Esophagus muscularis mucosa (tissue), 4 donors: Measurements from ENCODE around the gene TFIP11. TPM values are rescaled to one million over a fixed set of nuclear protein-coding genes. Genes with fewer than 3 reads are reported as not detected.

Source experiments
- DNase-seq: peaks from one replicate; pipeline ENCODE4 v3.0.0-alpha.2; 2017; ENCODE audit errors: extremely low spot score
- H3K27ac ChIP-seq, 4 donors: fragments of 200-600 bp; sonication (generic); replicated peaks in 1 of 4; 1 replicate in 3 of 4; 2 replicates in 1 of 4; pipeline ENCODE4 v1.5.1; 2016 to 2019; ENCODE audit warnings: mild to moderate bottlenecking in 1 of 4
- H3K27me3 ChIP-seq, 4 donors: fragments of 200-600 bp; sonication (generic); one replicate each; pipeline versions ENCODE4 v1.5.1 to v1.6.0; 2016 to 2019
- H3K36me3 ChIP-seq, 4 donors: fragments of 200-600 bp; sonication (generic); one replicate each; pipeline ENCODE4 v1.5.1; 2016 to 2019
- H3K4me1 ChIP-seq, 4 donors: fragments of 200-600 bp; sonication (generic); one replicate each; pipeline ENCODE4 v1.5.1; 2016 to 2019
- H3K4me3 ChIP-seq, 4 donors: fragments of 200-600 bp; sonication (generic); 1 replicate in 2 of 4; 2 replicates in 2 of 4; pipeline ENCODE4 v1.5.1; 2016 to 2019; ENCODE audit warnings: mild to moderate bottlenecking in 4 of 4, moderate library complexity in 1 of 4
- H3K9me3 ChIP-seq, 4 donors: fragments of 200-600 bp; sonication (generic); 1 replicate in 3 of 4; 2 replicates in 1 of 4; pipeline ENCODE4 v1.5.1; 2016 to 2019
- CTCF ChIP-seq, 3 experiments: fragments of 200-600 bp in 2 of 3; fragments of 450-650 bp in 1 of 3; sonication (generic) in 2 of 3; IDR thresholded peaks; one replicate each; pipeline ENCODE4 v1.5.1; 2017 to 2019; ENCODE audit warnings: antibody characterized with exemption in 3 of 3, mild to moderate bottlenecking in 2 of 3, moderate library complexity in 1 of 3
- EP300 ChIP-seq: sonication (generic); formaldehyde crosslinking; IDR thresholded peaks from one replicate; pipeline ENCODE4 v1.6.1; 2017; ENCODE audit warnings: antibody characterized with exemption
- POLR2A ChIP-seq: fragments of 450-650 bp; IDR thresholded peaks from one replicate; pipeline ENCODE4 v1.6.1; 2017; ENCODE audit warnings: antibody characterized with exemption, moderate library complexity, mild to moderate bottlenecking, low read depth
- POLR2AphosphoS5 ChIP-seq, 2 donors: sonication (generic); formaldehyde crosslinking; IDR thresholded peaks; one replicate each; pipeline ENCODE4 v1.6.1; 2017; ENCODE audit warnings: antibody characterized with exemption in 2 of 2
- WGBS: methylation state at CpG from one replicate; pipeline ENCODE4 v1.1.5; 2018; 5-methylcytosine and 5-hydroxymethylcytosine counted together
- intact Hi-C: fragments of 100-400 bp; cut with DNase I; formaldehyde crosslinking; loops from one replicate; pipeline ENCODE4 v1.15.1; 2023
- total RNA-seq, 4 donors: library from RNA; depleted of rRNA; stranded (reverse); fragments of >200 nt; gene quantifications; one replicate each; pipeline versions ENCODE4 v1.1.0 to v1.2.1, GENCODE V29; 2016

Gene TFIP11
- total RNA-seq, 4 donors from 2014 or later: 17.9 to 23.5 (median 20.4) TPM

DNA sequence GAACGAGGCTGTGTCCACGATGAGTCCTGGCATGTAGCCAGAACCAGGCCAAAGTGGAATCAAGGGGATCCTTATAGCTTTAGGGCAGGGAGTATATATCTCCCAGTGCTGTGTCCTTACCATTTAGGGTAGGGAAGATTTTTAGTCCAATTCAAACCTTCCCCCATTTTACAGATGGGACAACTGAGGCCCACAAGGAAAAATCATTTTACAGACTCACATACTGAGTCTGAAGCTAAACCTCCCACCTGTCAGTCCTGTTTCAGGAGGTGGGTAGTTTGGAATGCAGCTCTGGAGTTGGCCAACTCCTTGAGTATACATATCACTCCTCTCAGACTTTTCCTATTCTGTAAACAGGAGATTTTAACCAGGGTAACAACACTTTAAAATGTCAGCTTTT lies 33.1 kb upstream of the TFIP11 start:
- H3K4me1 ChIP-seq: peaks cover 3 to 30% (median 5%) of the 10 kb centered on the region in 4 donors
- peaks cover 0 to 37% (median 13%) of the 10 kb centered on the region in 4 donors for H3K36me3 ChIP-seq
- WGBS: 71% methylated on average over 2 of the region's 2 CpGs
- H3K27ac ChIP-seq: no peak overlapping the region
- no peak overlapping the region for H3K4me3 ChIP-seq
- TF ChIP-seq POLR2A (no peak), EP300 (no peak), POLR2AphosphoS5 (IDR thresholded peaks at IDR 0.05) (no peak), CTCF (IDR thresholded peaks at IDR 0.05) (no peak)
- no peak for DNase-seq
- no peaks in the 10 kb centered on the region for H3K9me3 ChIP-seq
- intact Hi-C loops: no loop called here
- H3K27me3 ChIP-seq: no peaks in the 10 kb centered on the region

DNA sequence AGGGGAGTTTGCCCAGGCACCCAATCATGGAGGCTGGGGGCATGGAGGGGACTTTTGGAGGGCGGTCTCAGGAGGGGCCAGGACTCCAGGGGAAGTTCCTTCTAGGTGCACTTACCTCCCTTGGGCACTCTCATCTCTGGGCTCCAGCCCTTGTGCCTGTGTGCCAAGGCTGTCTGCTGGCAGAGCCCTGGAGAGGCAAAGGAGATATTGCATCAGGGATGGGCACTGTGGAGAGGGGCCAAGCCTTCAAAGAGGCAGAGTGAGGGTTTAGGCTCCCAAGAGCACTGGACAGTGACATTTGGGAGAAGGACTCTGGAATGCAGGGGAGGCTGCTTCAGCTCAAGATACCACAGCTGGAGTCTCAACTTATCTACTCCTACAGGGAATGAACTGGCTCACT lies 32.2 kb upstream of the TFIP11 start:
- H3K9me3 ChIP-seq: no peaks in the 10 kb centered on the region
- DNase-seq: no peak
- peaks cover 0 to 45% (median 17%) of the 10 kb centered on the region in 4 donors for H3K36me3 ChIP-seq
- H3K27me3 ChIP-seq: no peaks in the 10 kb centered on the region
- H3K4me1 ChIP-seq: peaks cover 0 to 26% (median 3%) of the 10 kb centered on the region in 4 donors
- no peak overlapping the region for H3K4me3 ChIP-seq
- no peak overlapping the region for H3K27ac ChIP-seq
- TF ChIP-seq POLR2AphosphoS5 (IDR thresholded peaks at IDR 0.05) (no peak), POLR2A (no peak), CTCF (IDR thresholded peaks at IDR 0.05) (no peak), EP300 (no peak)
- intact Hi-C loops: no loop called here
- 83% methylated on average over 1 of the region's 1 CpG for WGBS

DNA sequence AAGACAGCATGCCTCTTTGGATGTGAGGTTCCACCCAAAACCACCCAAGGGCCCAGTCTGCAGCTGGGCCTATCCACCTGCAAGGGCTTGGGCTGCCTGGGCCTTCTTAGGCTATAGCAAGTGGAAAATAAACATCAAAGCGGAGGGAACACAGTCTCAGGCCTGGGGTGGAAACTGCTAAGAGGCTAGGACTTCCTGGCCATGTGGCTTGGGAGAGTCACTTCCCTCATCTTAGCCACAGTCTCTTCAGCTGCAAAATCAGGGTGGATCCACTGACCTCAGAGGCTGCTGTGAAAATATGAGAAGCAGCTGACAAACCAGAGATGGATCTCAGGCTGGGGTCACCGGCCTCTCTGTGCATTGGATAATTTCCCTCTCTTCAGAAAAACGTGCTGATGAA lies 30.6 kb upstream of the TFIP11 start:
- intact Hi-C loops: no loop called here
- Histone ChIP-seq H3K4me3 (no peak overlapping the region), H3K9me3 (no peaks in the 10 kb centered on the region), H3K36me3 (peaks cover 0 to 61% (median 21%) of the 10 kb centered on the region in 4 donors), H3K27ac (no peak overlapping the region), H3K27me3 (no peaks in the 10 kb centered on the region), H3K4me1 (peaks cover 0 to 26% (median 3%) of the 10 kb centered on the region in 4 donors)
- DNase-seq: no peak
- TF ChIP-seq CTCF (IDR thresholded peaks at IDR 0.05) (no peak), POLR2A (no peak)
- WGBS: 67% methylated on average over 3 of the region's 3 CpGs

DNA sequence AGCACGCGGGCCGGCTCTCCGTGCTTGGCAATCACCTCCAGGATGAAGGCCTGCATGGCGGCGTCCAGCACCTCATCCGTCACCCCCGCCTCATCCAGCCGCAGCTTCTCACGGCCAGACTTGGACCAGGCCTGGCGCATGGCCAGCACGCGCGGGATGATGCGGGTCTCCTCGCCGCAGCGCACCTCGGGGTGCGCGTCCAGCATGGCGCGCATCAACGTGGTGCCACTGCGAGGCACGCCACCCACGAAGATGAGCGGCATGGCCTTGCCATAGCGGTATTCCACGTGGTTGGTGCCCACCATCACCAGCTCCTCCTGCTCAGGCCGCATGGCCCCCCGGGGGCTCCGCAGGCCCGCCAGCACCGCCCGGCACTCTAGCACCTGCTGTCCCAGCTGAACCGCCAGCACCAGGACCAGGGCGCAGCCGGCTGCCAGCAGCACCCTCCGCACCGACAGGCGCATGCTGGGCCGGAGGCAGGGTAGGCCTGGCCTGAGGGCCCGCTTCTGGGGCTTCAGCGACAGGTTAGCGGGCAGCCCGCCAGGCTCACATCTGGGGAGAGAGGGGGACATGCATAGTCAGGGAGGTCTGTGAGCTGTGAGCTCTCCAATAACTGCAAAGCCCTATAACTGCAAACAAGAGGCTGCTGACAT lies 29.0 kb upstream of the TFIP11 start:
- Histone ChIP-seq H3K27ac (no peak overlapping the region), H3K27me3 (no peaks in the 10 kb centered on the region), H3K4me3 (no peak overlapping the region), H3K4me1 (peaks cover 0 to 13% (median 3%) of the 10 kb centered on the region in 4 donors), H3K36me3 (peaks cover 0 to 59% (median 27%) of the 10 kb centered on the region in 4 donors), H3K9me3 (no peaks in the 10 kb centered on the region)
- WGBS: 94% methylated on average over 26 of the region's 47 CpGs
- intact Hi-C loops: no loop called here
- no peak for DNase-seq
- TF ChIP-seq CTCF (IDR thresholded peaks at IDR 0.05) (no peak), POLR2AphosphoS5 (IDR thresholded peaks at IDR 0.05) (no peak), EP300 (no peak), POLR2A (no peak)

DNA sequence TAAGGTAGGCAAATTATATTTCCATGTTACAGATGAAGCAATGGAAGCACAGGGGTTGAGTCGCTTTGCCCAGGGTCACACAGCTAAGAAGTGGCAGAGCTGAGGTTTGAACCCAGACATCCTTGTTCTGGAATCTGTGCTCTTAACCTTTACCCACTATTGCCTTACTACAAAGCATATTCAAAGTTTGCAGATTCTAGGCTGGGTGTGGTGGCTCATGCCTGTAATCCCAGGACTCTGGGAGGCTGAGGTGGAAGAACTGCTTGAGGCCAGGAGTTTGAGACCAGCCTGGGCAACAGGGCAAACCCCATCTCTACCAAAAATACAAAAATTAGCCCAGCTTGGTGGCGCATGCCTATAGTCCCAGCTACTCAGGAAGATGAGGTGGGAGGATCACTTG lies 27.8 kb upstream of the TFIP11 start:
- no peaks in the 10 kb centered on the region for H3K9me3 ChIP-seq
- TF ChIP-seq POLR2AphosphoS5 (IDR thresholded peaks at IDR 0.05) (no peak), EP300 (no peak), POLR2A (no peak), CTCF (IDR thresholded peaks at IDR 0.05) (no peak)
- no peak for DNase-seq
- H3K4me3 ChIP-seq: no peak overlapping the region
- 100% methylated on average over 2 of the region's 2 CpGs for WGBS
- peaks cover 0 to 12% (median 3%) of the 10 kb centered on the region in 4 donors for H3K4me1 ChIP-seq
- intact Hi-C loops: no loop called here
- peaks cover 0 to 63% (median 30%) of the 10 kb centered on the region in 4 donors for H3K36me3 ChIP-seq
- H3K27me3 ChIP-seq: no peaks in the 10 kb centered on the region
- H3K27ac ChIP-seq: no peak overlapping the region
